ENCODE results near the gene ELL. TPM values are rescaled to one million over a fixed set of nuclear protein-coding genes. Genes with fewer than 3 reads are reported as not detected.

The ELL gene
- total RNA-seq, 2 experiments from 2014 or later: 46.2 to 46.8 TPM

DNA sequence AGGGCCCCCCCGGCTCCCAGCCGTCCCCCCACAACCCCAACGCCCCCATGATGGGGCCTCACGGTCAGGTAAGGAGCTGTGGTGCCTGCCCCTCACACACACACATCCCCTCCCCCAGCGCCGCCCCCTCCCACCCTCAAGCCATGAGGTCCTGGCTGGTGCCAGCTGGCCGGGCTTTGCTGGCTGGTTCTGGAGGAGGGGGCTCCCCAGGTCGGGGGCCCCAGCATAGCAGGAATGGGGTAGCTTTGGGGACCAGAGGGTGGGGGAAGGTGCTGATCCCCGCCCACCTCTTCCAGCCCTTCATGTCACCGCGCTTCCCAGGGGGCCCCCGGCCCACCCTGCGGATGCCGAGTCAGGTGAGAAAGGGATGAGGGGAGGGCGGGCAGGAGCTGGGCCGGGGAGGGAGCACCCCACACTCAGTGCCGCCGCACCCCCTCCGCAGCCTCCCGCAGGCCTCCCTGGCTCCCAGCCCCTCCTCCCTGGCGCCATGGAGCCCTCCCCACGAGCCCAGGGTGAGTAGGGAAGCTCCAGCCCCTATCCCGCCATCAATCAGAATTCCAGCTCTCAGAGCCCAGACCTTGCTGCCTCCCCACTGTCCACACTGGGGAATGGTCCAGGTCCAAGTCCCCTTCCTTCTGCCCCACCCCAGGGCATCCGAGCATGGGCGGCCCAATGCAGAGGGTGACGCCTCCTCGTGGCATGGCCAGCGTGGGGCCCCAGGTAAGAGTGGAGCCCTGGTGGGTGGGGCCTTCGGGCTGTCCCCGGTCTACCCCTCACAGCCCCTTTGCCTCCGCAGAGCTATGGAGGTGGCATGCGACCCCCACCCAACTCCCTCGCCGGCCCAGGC, 90.3 kb downstream of the ELL start:
- TF ChIP-seq, protein P1, sequence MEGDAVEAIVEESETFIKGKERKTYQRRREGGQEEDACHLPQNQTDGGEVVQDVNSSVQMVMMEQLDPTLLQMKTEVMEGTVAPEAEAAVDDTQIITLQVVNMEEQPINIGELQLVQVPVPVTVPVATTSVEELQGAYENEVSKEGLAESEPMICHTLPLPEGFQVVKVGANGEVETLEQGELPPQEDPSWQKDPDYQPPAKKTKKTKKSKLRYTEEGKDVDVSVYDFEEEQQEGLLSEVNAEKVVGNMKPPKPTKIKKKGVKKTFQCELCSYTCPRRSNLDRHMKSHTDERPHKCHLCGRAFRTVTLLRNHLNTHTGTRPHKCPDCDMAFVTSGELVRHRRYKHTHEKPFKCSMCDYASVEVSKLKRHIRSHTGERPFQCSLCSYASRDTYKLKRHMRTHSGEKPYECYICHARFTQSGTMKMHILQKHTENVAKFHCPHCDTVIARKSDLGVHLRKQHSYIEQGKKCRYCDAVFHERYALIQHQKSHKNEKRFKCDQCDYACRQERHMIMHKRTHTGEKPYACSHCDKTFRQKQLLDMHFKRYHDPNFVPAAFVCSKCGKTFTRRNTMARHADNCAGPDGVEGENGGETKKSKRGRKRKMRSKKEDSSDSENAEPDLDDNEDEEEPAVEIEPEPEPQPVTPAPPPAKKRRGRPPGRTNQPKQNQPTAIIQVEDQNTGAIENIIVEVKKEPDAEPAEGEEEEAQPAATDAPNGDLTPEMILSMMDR (IDR thresholded peaks at IDR 0.05): no peak
- intact Hi-C loops (cut with DNase I, micrococcal nuclease): no loop called here
- POLR2A ChIA-PET: interaction anchor here (1.4 to 1.6 kb wide), 2 partner anchors 9 to 12 kb away, joined by 3 to 9 read pairs; partner anchors contain the start of gene SSBP4
- H3K4me1 Mint-ChIP-seq (ENCODE audit: low read depth): peaks cover 29% of the 10 kb centered on the region
- CTCF ChIA-PET: interaction anchor here (1.2 kb wide), 1 partner anchor 88 kb away, joined by 3 read pairs; no protein-coding TSS in a partner anchor
- Histone ChIP-seq H3K27ac (ENCODE audit: low read depth in 1 of 2, low read length in 2 of 2) (no peak overlapping the region), H3K36me3 (ENCODE audit: insufficient read depth, low read length) (peaks cover 27% of the 10 kb centered on the region), H3K4me3 (ENCODE audit: low read length) (no peak overlapping the region), H3K4me1 (ENCODE audit: insufficient read depth, low read length) (peaks cover 73% of the 10 kb centered on the region), H3K9me3 (ENCODE audit: control insufficient read depth in 1 of 2, insufficient read depth in 1 of 2, low read length in 2 of 2) (no peaks in the 10 kb centered on the region), H3K27me3 (ENCODE audit: control insufficient read depth in 1 of 2, insufficient read depth in 2 of 2, low read length in 2 of 2) (no peaks in the 10 kb centered on the region)
- no peak overlapping the region for H3K27ac Mint-ChIP-seq
- H3K9me3 Mint-ChIP-seq: no peaks in the 10 kb centered on the region
- DNase-seq (peak in 1 of 14 experiments; percentile 45), ATAC-seq (ENCODE audit: poor library complexity) (no peak)
- no peak overlapping the region for H3K4me3 Mint-ChIP-seq
- H3K36me3 Mint-ChIP-seq (ENCODE audit: low read depth): no peaks in the 10 kb centered on the region
- H3K27me3 Mint-ChIP-seq: no peaks in the 10 kb centered on the region

DNA sequence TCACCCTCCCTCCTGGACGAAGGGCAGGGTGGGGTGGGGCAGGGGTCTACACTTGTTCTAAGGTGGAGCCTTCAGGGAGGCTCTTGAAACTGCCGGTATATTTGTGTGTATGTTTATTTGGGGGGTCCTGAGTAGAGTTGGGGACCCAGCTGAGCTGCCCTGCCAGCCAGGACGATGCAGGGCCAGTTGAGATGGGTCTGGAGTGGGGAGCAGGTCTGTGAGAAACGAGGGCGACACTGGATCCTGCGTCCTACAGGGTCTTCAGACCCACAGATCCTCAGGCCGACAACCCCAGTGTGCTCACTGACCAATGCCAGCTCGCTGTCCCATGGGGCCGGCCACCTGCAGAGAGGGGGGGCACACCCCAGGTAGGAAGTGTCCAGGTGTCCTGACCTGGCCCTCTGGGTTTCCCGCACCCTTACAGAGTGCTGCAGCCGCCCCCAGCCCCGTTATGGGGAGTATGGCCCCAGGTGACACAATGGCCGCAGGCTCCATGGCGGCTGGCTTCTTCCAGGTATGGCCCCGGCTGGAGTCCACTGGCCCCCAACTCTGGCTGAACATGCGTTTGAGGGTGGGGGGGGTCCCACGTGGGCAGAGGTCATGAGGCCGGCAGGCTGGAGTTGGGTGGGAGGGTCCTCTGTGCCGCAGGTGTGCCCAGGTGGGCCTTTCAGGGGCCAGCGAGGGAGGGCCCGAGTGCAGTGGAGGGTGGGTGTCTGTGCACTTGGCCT, 91.3 kb downstream of the ELL start:
- Histone ChIP-seq H3K27me3 (ENCODE audit: control insufficient read depth in 1 of 2, insufficient read depth in 2 of 2, low read length in 2 of 2) (no peaks in the 10 kb centered on the region), H3K4me3 (ENCODE audit: low read length) (no peak overlapping the region), H3K36me3 (ENCODE audit: insufficient read depth, low read length) (peaks cover 22% of the 10 kb centered on the region), H3K9me3 (ENCODE audit: control insufficient read depth in 1 of 2, insufficient read depth in 1 of 2, low read length in 2 of 2) (no peaks in the 10 kb centered on the region), H3K4me1 (ENCODE audit: insufficient read depth, low read length) (peaks cover 75% of the 10 kb centered on the region), H3K27ac (ENCODE audit: low read depth in 1 of 2, low read length in 2 of 2) (no peak overlapping the region)
- POLR2A ChIA-PET: interaction anchor here (1.6 kb wide), 1 partner anchor 11 kb away, joined by 9 read pairs; the partner anchor contains the start of gene SSBP4
- CTCF ChIA-PET: no interaction called here
- Mint-ChIP-seq H3K4me3 (peak overlapping the region; percentile 72), H3K4me1 (ENCODE audit: low read depth) (peaks cover 29% of the 10 kb centered on the region), H3K36me3 (ENCODE audit: low read depth) (no peaks in the 10 kb centered on the region), H3K27me3 (no peaks in the 10 kb centered on the region), H3K9me3 (no peaks in the 10 kb centered on the region), H3K27ac (peak overlapping the region; percentile 81)
- DNase-seq (peak in 1 of 14 experiments; percentile 47), ATAC-seq (ENCODE audit: poor library complexity) (no peak)
- TF ChIP-seq, protein P1 (IDR thresholded peaks at IDR 0.05): no peak
- intact Hi-C loops (cut with DNase I, micrococcal nuclease): no loop called here

DNA sequence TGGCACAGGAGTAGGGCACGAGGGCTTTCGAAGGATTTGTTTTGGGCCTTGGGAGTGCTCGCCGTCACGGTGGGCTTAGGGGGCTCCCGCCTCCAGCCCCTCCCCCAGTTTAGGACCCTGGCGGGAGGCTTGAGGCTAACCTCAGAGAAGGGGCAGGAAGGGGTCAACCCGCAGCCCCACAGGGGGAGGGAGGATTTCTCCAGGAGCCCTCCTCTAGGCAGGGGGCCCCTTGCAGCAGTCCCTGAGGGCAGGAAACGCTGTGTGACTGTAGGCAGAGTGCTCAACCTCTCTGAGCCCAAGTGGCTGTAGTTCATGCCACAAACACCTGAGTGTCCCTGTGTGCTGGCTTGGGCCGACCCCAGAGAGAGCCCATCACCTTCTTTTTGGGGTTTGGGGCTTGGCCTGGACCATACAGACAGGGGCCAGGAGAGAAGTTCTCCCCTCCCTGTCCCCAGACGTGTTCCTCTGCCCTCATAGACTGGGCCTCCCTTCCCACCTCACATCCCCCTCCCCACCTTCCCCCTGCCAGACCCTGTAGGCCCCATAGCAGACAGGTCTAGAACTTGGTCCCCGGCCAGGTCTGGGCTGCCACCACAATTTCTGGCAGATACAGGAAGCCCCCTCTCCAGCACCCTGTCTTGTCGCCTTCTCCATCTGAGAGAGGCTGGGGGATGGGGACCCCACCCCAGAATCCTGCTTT, 92.0 kb downstream of the ELL start:
- intact Hi-C loops (cut with DNase I, micrococcal nuclease): no loop called here
- Mint-ChIP-seq H3K4me3 (peak overlapping the region; percentile 83), H3K36me3 (ENCODE audit: low read depth) (no peaks in the 10 kb centered on the region), H3K27me3 (no peaks in the 10 kb centered on the region), H3K9me3 (no peaks in the 10 kb centered on the region), H3K27ac (peak overlapping the region; percentile 81), H3K4me1 (ENCODE audit: low read depth) (peaks cover 33% of the 10 kb centered on the region)
- peaks cover 22% of the 10 kb centered on the region for H3K36me3 ChIP-seq (ENCODE audit: insufficient read depth, low read length)
- H3K27ac ChIP-seq (ENCODE audit: low read depth in 1 of 2, low read length in 2 of 2): peak overlapping the region; percentile 78 to 92
- DNase-seq (peak in 1 of 14 experiments; percentile 57), ATAC-seq (ENCODE audit: poor library complexity) (no peak)
- ChIA-PET CTCF (interaction anchor here (1.7 kb wide), 1 partner anchor 11 kb away, joined by 6 read pairs; no protein-coding TSS in a partner anchor), POLR2A (interaction anchor here (1.2 to 2.3 kb wide), 4 partner anchors 10 to 278 kb away, joined by 3 to 21 read pairs (median 5); partner anchors contain the start of genes PIK3R2 and SSBP4)
- TF ChIP-seq, protein P1 (IDR thresholded peaks at IDR 0.05): no peak
- no peaks in the 10 kb centered on the region for H3K27me3 ChIP-seq (ENCODE audit: control insufficient read depth in 1 of 2, insufficient read depth in 2 of 2, low read length in 2 of 2)
- peak overlapping the region; percentile 53 for H3K4me3 ChIP-seq (ENCODE audit: low read length)
- peaks cover 82% of the 10 kb centered on the region for H3K4me1 ChIP-seq (ENCODE audit: insufficient read depth, low read length)
- no peaks in the 10 kb centered on the region for H3K9me3 ChIP-seq (ENCODE audit: control insufficient read depth in 1 of 2, insufficient read depth in 1 of 2, low read length in 2 of 2)

All from CD4-positive, alpha-beta T cell (primary cell).